ENCODE results near the gene YDJC. TPM values are rescaled to one million over a fixed set of nuclear protein-coding genes. Genes with fewer than 3 reads are reported as not detected.

Gene YDJC
- total and polyA plus RNA-seq, 2 of the 4 experiments (the other 2 are of a cell fraction), result 8.1 to 23.6 TPM

GRCh38 chr22:21585389-21585788 is 44.4 kb downstream of the YDJC start:
- Histone ChIP-seq H3K79me1 (ENCODE audit: low read depth in 1 of 2, low read length in 2 of 2) (peaks cover 7 to 50% of the 10 kb centered on the region in 2 experiments; a peak in 3 of 4 replicates), H3K9me3 (ENCODE audit: control insufficient read depth, insufficient read depth, low read length) (no peaks in the 10 kb centered on the region), H3K14ac (replicated peaks; ENCODE audit: low read depth, low read length) (no peak overlapping the region), H3K9ac (ENCODE audit: low read depth, low read length) (no peak overlapping the region), H2BK120ac (ENCODE audit: low read depth, low read length) (no peak overlapping the region), H3K23ac (ENCODE audit: low read depth, low read length) (no peak overlapping the region), H3K4me1 (ENCODE audit: control insufficient read depth, insufficient read depth, low read length) (peaks cover 18% of the 10 kb centered on the region), H3K4ac (ENCODE audit: low read depth, low read length) (no peak overlapping the region), H3K27ac (ENCODE audit: insufficient read depth, low read length) (no peak overlapping the region), H3K4me3 (ENCODE audit: insufficient read depth, low read depth, low read length) (no peak overlapping the region), H2AK5ac (ENCODE audit: low read depth, low read length) (no peak overlapping the region), H2BK20ac (ENCODE audit: low read depth, low read length) (no peak overlapping the region), H3K18ac (ENCODE audit: low read depth, low read length) (no peak overlapping the region), H4K5ac (ENCODE audit: low read depth, low read length) (no peak overlapping the region), H4K91ac (ENCODE audit: insufficient read depth, low read depth, low read length) (no peak overlapping the region), H3K9me1 (ENCODE audit: insufficient read depth, low read length) (peaks cover 21% of the 10 kb centered on the region), H2AK9ac (replicated peaks; ENCODE audit: low read depth, low read length, poor library complexity) (no peak overlapping the region), H3K4me2 (ENCODE audit: low read depth, low read length) (no peak overlapping the region), H3K27me3 (ENCODE audit: control insufficient read depth, insufficient read depth, low read length) (no peaks in the 10 kb centered on the region), H2BK15ac (ENCODE audit: low read depth, low read length) (no peak overlapping the region), H4K8ac (ENCODE audit: low read depth in 2 of 2, low read length in 2 of 2) (no peak overlapping the region), H3K36me3 (ENCODE audit: control insufficient read depth, insufficient read depth, low read length) (peaks cover 2% of the 10 kb centered on the region; the same call in 1 of the 2 replicates), H4K20me1 (ENCODE audit: insufficient read depth, low read length) (peaks cover 94% of the 10 kb centered on the region), H3K56ac (ENCODE audit: extremely low read depth, insufficient read depth, low read length) (no peak overlapping the region), H2BK5ac (ENCODE audit: low read depth, low read length, poor library complexity, severe bottlenecking) (no peak overlapping the region), H2AFZ (replicated peaks; ENCODE audit: low read length, poor library complexity) (no peak overlapping the region)
- ATAC-seq (ENCODE audit: low read depth) (no peak), DNase-seq (no peak)
- ChIA-PET CTCF (no interaction called here), POLR2A (ENCODE audit: unreplicated experiment) (no interaction called here)
- no peak for TF ChIP-seq SMC3 (IDR thresholded peaks at IDR 0.05; ENCODE audit: low read depth, low read length)
- TF ChIP-seq POLR2A (IDR thresholded peaks at IDR 0.05; ENCODE audit: low read depth, low read length), result no peak
- no peak for TF ChIP-seq RFX5 (IDR thresholded peaks at IDR 0.05; ENCODE audit: low read depth, low read length)
- TF ChIP-seq MXI1 (IDR thresholded peaks at IDR 0.05; ENCODE audit: borderline replicate concordance, low read depth, low read length), result no peak
- no peak for TF ChIP-seq CHD1 (IDR thresholded peaks at IDR 0.05; ENCODE audit: low read depth, low read length)
- no peak for TF ChIP-seq CTCF (conservative IDR thresholded peaks at IDR 0.05; ENCODE audit: low read depth, low read length)
- no peak for TF ChIP-seq BHLHE40 (IDR thresholded peaks at IDR 0.05; ENCODE audit: low read depth, low read length)
- no peak for TF ChIP-seq CEBPB (IDR thresholded peaks at IDR 0.05; ENCODE audit: low read depth, low read length)
- no peak for TF ChIP-seq RAD21 (IDR thresholded peaks at IDR 0.05; ENCODE audit: low read length)
- no peak for TF ChIP-seq MAZ (IDR thresholded peaks at IDR 0.05; ENCODE audit: borderline replicate concordance, low read depth, low read length)
- no peak for TF ChIP-seq NFE2L2 (IDR thresholded peaks at IDR 0.05; ENCODE audit: low read depth, low read length)
- TF ChIP-seq RCOR1 (IDR thresholded peaks at IDR 0.05; ENCODE audit: insufficient replicate concordance, low read length), result no peak
- intact Hi-C loops (cut with micrococcal nuclease), result no loop called here
- in situ Hi-C loops (cut with MboI; ENCODE audit: low sequenced_read_pairs), result no loop called here
- WGBS, 2 experiments (ENCODE audit: extremely low coverage in 2 of 2, insufficient read length in 1 of 2), result no CpG with 5 or more reads among the region's 2 CpGs
- no TSS peak for BruUV-seq (replicated peaks)
- dilution Hi-C loops (cut with HindIII; ENCODE audit: low sequenced_read_pairs, unreplicated experiment), result no loop called here

All from IMR-90 (cell line).